Measurements from ENCODE around the gene SLC25A26.

GRCh38 chr3:66344391-66344811 is 123.6 kb downstream of the SLC25A26 start:
- TF ChIP-seq, protein P1, sequence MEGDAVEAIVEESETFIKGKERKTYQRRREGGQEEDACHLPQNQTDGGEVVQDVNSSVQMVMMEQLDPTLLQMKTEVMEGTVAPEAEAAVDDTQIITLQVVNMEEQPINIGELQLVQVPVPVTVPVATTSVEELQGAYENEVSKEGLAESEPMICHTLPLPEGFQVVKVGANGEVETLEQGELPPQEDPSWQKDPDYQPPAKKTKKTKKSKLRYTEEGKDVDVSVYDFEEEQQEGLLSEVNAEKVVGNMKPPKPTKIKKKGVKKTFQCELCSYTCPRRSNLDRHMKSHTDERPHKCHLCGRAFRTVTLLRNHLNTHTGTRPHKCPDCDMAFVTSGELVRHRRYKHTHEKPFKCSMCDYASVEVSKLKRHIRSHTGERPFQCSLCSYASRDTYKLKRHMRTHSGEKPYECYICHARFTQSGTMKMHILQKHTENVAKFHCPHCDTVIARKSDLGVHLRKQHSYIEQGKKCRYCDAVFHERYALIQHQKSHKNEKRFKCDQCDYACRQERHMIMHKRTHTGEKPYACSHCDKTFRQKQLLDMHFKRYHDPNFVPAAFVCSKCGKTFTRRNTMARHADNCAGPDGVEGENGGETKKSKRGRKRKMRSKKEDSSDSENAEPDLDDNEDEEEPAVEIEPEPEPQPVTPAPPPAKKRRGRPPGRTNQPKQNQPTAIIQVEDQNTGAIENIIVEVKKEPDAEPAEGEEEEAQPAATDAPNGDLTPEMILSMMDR (IDR thresholded peaks at IDR 0.05), result no peak
- no peak for TF ChIP-seq POLR2A (IDR thresholded peaks at IDR 0.05)
- TF ChIP-seq POLR2AphosphoS5 (IDR thresholded peaks at IDR 0.05), result no peak
- no peak for TF ChIP-seq EP300 (IDR thresholded peaks at IDR 0.05)
